ENCODE measurements around the gene AURKA. TPM values are rescaled to one million over a fixed set of nuclear protein-coding genes. Genes with fewer than 3 reads are reported as not detected.

The AURKA gene
- total and polyA plus RNA-seq, 9 of the 15 experiments (the other 6 are each of a cell fraction or from before 2014, with no cell fraction given): 72.7 to 162 (median 113) TPM

DNA sequence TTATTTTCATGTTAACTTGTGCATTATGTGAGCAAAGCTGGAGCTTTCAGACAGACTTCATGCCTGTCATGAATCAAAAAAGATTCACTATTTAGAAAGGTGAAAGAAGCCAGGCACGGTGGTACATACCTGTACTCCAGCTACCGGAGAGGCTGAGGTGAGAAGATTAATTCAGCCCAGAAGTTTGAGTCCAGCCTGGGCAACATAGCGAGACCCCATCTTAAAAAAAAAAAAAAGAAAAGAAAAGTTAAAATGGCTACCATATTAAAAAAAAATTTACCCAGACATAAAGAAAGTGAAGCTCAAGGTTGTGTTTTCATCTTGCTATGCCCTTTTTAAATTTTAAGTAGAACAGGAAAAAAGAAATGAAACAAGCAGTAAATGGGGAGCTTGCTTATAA is 20.9 kb upstream of the AURKA start:
- peak overlapping the region; percentile 77 for H3K4me3 ChIP-seq
- H3K4me1 ChIP-seq (replicated peaks in 1 of 2; ENCODE audit: control insufficient read depth in 2 of 2, insufficient read depth in 2 of 2, low read length in 2 of 2): peaks cover 18 to 53% of the 10 kb centered on the region in 2 experiments
- H3K27ac ChIP-seq (ENCODE audit: extremely low read depth, low read depth, low read length): peak overlapping the region; percentile 85
- H3K9me1 ChIP-seq (ENCODE audit: control insufficient read depth, insufficient read depth, low read length): no peaks in the 10 kb centered on the region
- FAIRE-seq (no peak), ATAC-seq (no peak), DNase-seq (ENCODE audit: extremely low read depth in 1 of 4, low spot score in 3 of 4) (no peak)
- H3K4me2 ChIP-seq (ENCODE audit: insufficient read depth, low read length): peak overlapping the region; percentile 99
- peaks cover 78% of the 10 kb centered on the region for H3K79me2 ChIP-seq (ENCODE audit: control insufficient read depth, insufficient read depth, low read length)
- 0 out of 2 replicates have a peak overlapping the region, but pooled peaks have one; percentile 5 for H2AFZ ChIP-seq (ENCODE audit: low read depth, low read length)
- WGBS (ENCODE audit: insufficient coverage, low coverage, missing lambda C conversion rate): 0% methylated on average over 3 of the region's 3 CpGs
- H3K36me3 ChIP-seq (ENCODE audit: control insufficient read depth, insufficient read depth, low read length): peaks cover 39% of the 10 kb centered on the region
- in situ Hi-C loops (cut with MboI) (no loop called here), intact Hi-C loops (cut with micrococcal nuclease) (loop anchor here (1.0 to 5.0 kb wide), 4 partner anchors 16 to 54 kb away; partner anchors contain the start of genes AURKA, CSTF1 and RTF2)
- BruUV-seq (replicated peaks): no TSS peak
- no peaks in the 10 kb centered on the region; the same call in 1 of the 2 replicates for H4K20me1 ChIP-seq (replicated peaks; ENCODE audit: control insufficient read depth, insufficient read depth, low read length)
- no peaks in the 10 kb centered on the region for H3K27me3 ChIP-seq (ENCODE audit: control insufficient read depth in 2 of 2, insufficient read depth in 2 of 2, low read length in 2 of 2)
- ChIA-PET POLR2A (interaction anchor here (1.0 to 5.1 kb wide), 14 partner anchors 10 to 997 kb away, joined by 3 to 72 read pairs (median 6); partner anchors contain the start of genes AURKA, CSTF1 and FAM210B), CTCF (ENCODE audit: low intra/inter-chr PET ratio) (no interaction called here)
- peak overlapping the region; percentile 62 to 73; a peak in 3 of 4 replicates for H3K9ac ChIP-seq (ENCODE audit: insufficient read depth in 1 of 2, low read depth in 2 of 2, low read length in 2 of 2)
- no peaks in the 10 kb centered on the region for H3K9me3 ChIP-seq (replicated peaks; ENCODE audit: control insufficient read depth, insufficient read depth, low read depth, low read length)
- TF ChIP-seq ZFP30 (CRISPR knock-in tag; IDR thresholded peaks at IDR 0.05; ENCODE audit: borderline replicate concordance) (no peak), ETS2 (tag; IDR thresholded peaks at IDR 0.05; ENCODE audit: borderline replicate concordance, poor library complexity, severe bottlenecking) (no peak), TGIF2 (CRISPR knock-in tag; IDR thresholded peaks at IDR 0.05) (0 out of 2 replicates have a peak, but pooled peaks have one; percentile 26), ZNF224 (CRISPR knock-in tag; IDR thresholded peaks at IDR 0.05) (no peak), SAFB2 (IDR thresholded peaks at IDR 0.05; ENCODE audit: borderline replicate concordance, low read depth, low read length, severe bottlenecking) (no peak), SMARCA5 (IDR thresholded peaks at IDR 0.05) (peak; percentile 74), RBM25 (IDR thresholded peaks at IDR 0.05; ENCODE audit: low read depth, low read length, severe bottlenecking) (peak; percentile 60), ZNF384 (IDR thresholded peaks at IDR 0.05; ENCODE audit: low read depth, low read length) (peak; percentile 82), ADNP (tag; IDR thresholded peaks at IDR 0.05) (0 out of 2 replicates have a peak, but pooled peaks have one; percentile 68), BCOR (IDR thresholded peaks at IDR 0.05) (peak; percentile 85), ZBTB7A (IDR thresholded peaks at IDR 0.05; ENCODE audit: borderline replicate concordance, control insufficient read depth, low read depth, low read length) (no peak), ZNF778 (CRISPR knock-in tag; IDR thresholded peaks at IDR 0.05) (no peak), ZNF121 (CRISPR knock-in tag; conservative IDR thresholded peaks at IDR 0.05) (peak; percentile 99), LEF1 (IDR thresholded peaks at IDR 0.05) (no peak), ARNT (IDR thresholded peaks at IDR 0.05) (0 out of 4 replicates have a peak, but pooled peaks of 1 of the 2 experiments have one; percentile 57), PYGO2 (tag; IDR thresholded peaks at IDR 0.05) (no peak), SREBF1 (IDR thresholded peaks at IDR 0.05; ENCODE audit: borderline replicate concordance, low read depth, low read length) (no peak), HDGF (IDR thresholded peaks at IDR 0.05) (no peak), BRD4 (IDR thresholded peaks at IDR 0.05) (peak; percentile 43; the same call in 1 of the 2 replicates)
- TF ChIP-seq, protein P1, sequence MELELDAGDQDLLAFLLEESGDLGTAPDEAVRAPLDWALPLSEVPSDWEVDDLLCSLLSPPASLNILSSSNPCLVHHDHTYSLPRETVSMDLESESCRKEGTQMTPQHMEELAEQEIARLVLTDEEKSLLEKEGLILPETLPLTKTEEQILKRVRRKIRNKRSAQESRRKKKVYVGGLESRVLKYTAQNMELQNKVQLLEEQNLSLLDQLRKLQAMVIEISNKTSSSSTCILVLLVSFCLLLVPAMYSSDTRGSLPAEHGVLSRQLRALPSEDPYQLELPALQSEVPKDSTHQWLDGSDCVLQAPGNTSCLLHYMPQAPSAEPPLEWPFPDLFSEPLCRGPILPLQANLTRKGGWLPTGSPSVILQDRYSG (tag; conservative IDR thresholded peaks at IDR 0.05; ENCODE audit: low read depth): no peak
- TF ChIP-seq, protein P2, sequence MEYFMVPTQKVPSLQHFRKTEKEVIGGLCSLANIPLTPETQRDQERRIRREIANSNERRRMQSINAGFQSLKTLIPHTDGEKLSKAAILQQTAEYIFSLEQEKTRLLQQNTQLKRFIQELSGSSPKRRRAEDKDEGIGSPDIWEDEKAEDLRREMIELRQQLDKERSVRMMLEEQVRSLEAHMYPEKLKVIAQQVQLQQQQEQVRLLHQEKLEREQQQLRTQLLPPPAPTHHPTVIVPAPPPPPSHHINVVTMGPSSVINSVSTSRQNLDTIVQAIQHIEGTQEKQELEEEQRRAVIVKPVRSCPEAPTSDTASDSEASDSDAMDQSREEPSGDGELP (CRISPR knock-in tag; IDR thresholded peaks at IDR 0.05; ENCODE audit: borderline replicate concordance): no peak

Measured in K562 (cell line).